H1 (cell line): Measurements from ENCODE around the gene ACTR6. TPM values are rescaled to one million over a fixed set of nuclear protein-coding genes. Genes with fewer than 3 reads are reported as not detected.

Source experiments
- CHD1 ChIP-seq: IDR thresholded peaks from 2 replicates; pipeline ENCODE4 v1.6.1; 2012; ENCODE audit warnings: low read depth, low read length, improper control_type of control experiment
- CTCF ChIP-seq, 3 experiments: IDR thresholded peaks; 1 replicate in 2 of 3; 2 replicates in 1 of 3; pipeline versions ENCODE4 v1.5.1 to v1.6.1; 2011; ENCODE audit warnings: low read length in 3 of 3, mild to moderate bottlenecking in 3 of 3, inconsistent platforms in 2 of 3, low read depth in 1 of 3, moderate library complexity in 1 of 3; ENCODE audit not compliant: insufficient read depth in 1 of 3; ENCODE audit errors: control extremely low read depth in 1 of 3
- KDM4A ChIP-seq: IDR thresholded peaks from one replicate; pipeline ENCODE4 v1.7.1; 2012; ENCODE audit warnings: low read depth, mild to moderate bottlenecking, moderate library complexity, low read length, inconsistent platforms; ENCODE audit not compliant: severe bottlenecking
- NRF1 ChIP-seq: IDR thresholded peaks from 2 replicates; pipeline ENCODE4 v1.6.1; 2011; ENCODE audit warnings: mild to moderate bottlenecking, low read depth, low read length, improper control_type of control experiment
- polyA plus RNA-seq, 7 experiments: library from polyadenylated mRNA; depleted of rRNA in 3 of 7; stranded (reverse) in 5 of 7; unstranded in 2 of 7; fragments of >200 nt in 5 of 7; fragments of 200-250 nt in 2 of 7; gene quantifications; 1 replicate in 5 of 7; 2 replicates in 1 of 7; 4 replicates in 1 of 7; pipeline versions ENCODE4 v1.2.1 to v1.2.3, GENCODE V29; 2011 to 2013; ENCODE audit warnings: missing spikeins in 2 of 7, mixed read lengths in 2 of 7
- total RNA-seq: library from RNA; stranded (reverse); fragmentation: NEBNext Ultra II Directional; extraction: Animal tissue kit (Norgen Biotek cat#: 25700); gene quantifications from 2 replicates; pipeline ENCODE4 v1.2.1, GENCODE V29; 2021
- TF ChIP-seq, protein P1 (sequence below): IDR thresholded peaks from 2 replicates; pipeline ENCODE4 v1.6.1; 2012; ENCODE audit warnings: inconsistent platforms

The ACTR6 gene
- total and polyA plus RNA-seq, 2 of the 8 experiments (the other 6 are each of a cell fraction or from before 2014, with no cell fraction given): 10.2 to 36.8 TPM

DNA sequence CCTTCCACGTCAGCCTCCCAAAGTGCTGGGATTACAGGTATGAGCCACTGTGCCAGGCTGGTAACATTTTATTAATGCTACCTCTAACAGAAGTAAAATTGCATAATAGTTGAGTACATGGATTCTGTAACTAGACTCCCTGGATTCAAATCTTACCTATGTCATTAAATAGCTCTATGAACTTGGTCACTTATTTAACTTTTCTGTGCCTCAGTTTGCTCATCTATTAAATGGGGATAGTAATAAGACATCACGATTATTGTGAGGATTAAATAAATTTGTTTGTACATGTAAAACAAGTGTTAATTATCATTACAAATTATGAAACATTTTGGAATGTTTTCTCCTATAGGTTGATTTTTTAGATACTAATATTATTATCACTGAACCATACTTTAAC, 6.7 kb downstream of the ACTR6 start (continued):
- TF ChIP-seq, protein P1, sequence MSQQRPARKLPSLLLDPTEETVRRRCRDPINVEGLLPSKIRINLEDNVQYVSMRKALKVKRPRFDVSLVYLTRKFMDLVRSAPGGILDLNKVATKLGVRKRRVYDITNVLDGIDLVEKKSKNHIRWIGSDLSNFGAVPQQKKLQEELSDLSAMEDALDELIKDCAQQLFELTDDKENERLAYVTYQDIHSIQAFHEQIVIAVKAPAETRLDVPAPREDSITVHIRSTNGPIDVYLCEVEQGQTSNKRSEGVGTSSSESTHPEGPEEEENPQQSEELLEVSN: no peak
- TF ChIP-seq KDM4A: no peak
- no peak for TF ChIP-seq CHD1
- TF ChIP-seq NRF1: no peak
- no peak for TF ChIP-seq CTCF (IDR thresholded peaks at IDR 0.05; ENCODE audit: control extremely low read depth in 1 of 3, insufficient read depth in 1 of 3, low read depth in 1 of 3, low read length in 3 of 3)
